ENCODE results near the gene BCKDHA.

BCKDHA gene

DNA sequence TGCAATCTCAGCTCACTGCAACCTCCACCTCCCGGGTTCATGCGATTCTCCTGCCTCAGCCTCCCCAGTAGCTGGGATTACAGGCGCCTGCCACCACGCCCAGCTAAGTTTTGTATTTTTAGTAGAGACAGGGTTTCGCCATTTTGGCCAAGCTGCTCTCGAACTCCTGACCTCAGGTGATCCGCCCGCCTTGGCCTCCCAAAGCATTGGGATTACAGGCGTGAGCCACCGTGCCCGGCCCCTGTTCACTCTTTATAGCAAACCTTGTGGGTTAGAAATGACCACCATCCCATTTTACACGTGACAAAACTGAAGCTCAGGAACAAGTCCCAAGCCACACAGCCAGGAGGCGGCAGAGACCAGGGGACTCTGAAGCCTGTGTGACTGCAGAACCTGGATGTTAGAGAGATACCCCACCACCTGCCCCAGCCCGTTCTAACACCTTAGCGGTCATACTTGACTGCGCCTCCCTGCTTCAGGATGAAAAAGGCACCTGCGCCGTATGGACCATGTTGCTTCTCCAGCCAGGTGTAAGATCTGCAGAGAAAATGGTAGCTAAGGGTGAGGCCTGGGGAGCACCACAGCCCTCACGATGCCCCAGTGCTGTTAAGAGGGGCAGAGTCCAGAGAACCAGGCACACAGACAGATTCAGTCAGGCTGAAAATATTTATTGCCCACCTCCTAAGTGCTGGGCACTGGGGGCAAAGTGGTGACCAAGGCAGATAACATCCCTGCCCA is 38.5 kb downstream of the BCKDHA start:
- DNase-seq (ENCODE audit: low read depth): no peak
- TF ChIP-seq POLR2A (IDR thresholded peaks at IDR 0.05; ENCODE audit: extremely low read depth, insufficient read length): no peak
- TF ChIP-seq, protein P1, sequence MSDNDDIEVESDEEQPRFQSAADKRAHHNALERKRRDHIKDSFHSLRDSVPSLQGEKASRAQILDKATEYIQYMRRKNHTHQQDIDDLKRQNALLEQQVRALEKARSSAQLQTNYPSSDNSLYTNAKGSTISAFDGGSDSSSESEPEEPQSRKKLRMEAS (IDR thresholded peaks at IDR 0.05; ENCODE audit: low read depth, low read length): no peak
- no peak for TF ChIP-seq MYC (IDR thresholded peaks at IDR 0.05; ENCODE audit: low read depth, low read length)
- TF ChIP-seq, protein P2, sequence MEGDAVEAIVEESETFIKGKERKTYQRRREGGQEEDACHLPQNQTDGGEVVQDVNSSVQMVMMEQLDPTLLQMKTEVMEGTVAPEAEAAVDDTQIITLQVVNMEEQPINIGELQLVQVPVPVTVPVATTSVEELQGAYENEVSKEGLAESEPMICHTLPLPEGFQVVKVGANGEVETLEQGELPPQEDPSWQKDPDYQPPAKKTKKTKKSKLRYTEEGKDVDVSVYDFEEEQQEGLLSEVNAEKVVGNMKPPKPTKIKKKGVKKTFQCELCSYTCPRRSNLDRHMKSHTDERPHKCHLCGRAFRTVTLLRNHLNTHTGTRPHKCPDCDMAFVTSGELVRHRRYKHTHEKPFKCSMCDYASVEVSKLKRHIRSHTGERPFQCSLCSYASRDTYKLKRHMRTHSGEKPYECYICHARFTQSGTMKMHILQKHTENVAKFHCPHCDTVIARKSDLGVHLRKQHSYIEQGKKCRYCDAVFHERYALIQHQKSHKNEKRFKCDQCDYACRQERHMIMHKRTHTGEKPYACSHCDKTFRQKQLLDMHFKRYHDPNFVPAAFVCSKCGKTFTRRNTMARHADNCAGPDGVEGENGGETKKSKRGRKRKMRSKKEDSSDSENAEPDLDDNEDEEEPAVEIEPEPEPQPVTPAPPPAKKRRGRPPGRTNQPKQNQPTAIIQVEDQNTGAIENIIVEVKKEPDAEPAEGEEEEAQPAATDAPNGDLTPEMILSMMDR (IDR thresholded peaks at IDR 0.05; ENCODE audit: low read depth, low read length): no peak
- no peak overlapping the region for H3K4me3 ChIP-seq (ENCODE audit: low read depth, low read length)

DNA sequence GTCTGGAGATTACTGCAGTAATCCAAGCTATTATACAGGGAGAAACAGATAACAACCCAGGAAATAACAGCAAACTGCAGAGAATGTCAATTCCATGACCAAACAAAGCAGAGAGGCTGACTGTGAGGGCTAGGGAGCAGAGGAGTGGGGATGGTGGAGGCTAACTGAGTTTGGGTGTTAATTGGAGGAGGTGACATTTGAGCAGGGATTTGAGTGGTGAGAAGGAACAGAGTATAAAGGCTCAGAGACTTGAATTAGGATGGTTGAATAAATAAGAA is 39.0 kb downstream of the BCKDHA start:
- DNase-seq (ENCODE audit: low read depth): no peak
- TF ChIP-seq POLR2A (IDR thresholded peaks at IDR 0.05; ENCODE audit: extremely low read depth, insufficient read length) (no peak), MYC (IDR thresholded peaks at IDR 0.05; ENCODE audit: low read depth, low read length) (no peak)
- TF ChIP-seq, protein P1 (IDR thresholded peaks at IDR 0.05; ENCODE audit: low read depth, low read length): no peak
- TF ChIP-seq, protein P2 (IDR thresholded peaks at IDR 0.05; ENCODE audit: low read depth, low read length): no peak
- H3K4me3 ChIP-seq (ENCODE audit: low read depth, low read length): no peak overlapping the region

DNA sequence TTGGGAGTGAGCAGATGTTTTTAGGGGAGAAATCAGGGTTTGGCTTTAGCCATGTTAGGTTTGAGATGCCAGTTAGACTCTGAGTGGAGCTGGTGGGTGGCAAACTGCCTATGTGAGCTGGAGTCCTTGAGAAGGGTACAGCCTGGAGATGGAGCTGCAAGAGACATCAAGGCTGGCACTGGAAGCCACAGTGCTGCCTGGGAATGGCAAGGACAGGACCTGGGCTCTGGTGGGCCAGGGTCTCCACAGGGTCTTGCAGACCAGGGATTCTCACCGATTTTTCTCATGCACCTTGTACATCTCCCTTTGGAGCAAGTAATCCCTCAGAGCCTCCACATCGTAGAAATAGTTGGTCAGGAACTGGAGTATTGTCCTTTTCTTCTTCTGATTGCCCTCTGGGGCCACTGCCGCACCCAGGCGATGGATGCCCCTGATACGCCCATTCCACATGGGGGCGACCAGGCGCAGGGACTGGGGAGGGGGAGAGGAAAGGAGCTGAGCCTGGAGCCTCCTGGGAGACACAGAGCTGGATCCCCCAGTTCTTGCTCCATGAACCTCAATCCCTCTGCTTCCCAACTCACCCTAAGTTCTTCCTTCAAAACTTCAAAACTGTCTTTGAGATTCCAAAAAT is 40.4 kb downstream of the BCKDHA start:
- no peak for DNase-seq (ENCODE audit: low read depth)
- TF ChIP-seq, protein P1 (IDR thresholded peaks at IDR 0.05; ENCODE audit: low read depth, low read length): no peak
- H3K4me3 ChIP-seq (ENCODE audit: low read depth, low read length): no peak overlapping the region

DNA sequence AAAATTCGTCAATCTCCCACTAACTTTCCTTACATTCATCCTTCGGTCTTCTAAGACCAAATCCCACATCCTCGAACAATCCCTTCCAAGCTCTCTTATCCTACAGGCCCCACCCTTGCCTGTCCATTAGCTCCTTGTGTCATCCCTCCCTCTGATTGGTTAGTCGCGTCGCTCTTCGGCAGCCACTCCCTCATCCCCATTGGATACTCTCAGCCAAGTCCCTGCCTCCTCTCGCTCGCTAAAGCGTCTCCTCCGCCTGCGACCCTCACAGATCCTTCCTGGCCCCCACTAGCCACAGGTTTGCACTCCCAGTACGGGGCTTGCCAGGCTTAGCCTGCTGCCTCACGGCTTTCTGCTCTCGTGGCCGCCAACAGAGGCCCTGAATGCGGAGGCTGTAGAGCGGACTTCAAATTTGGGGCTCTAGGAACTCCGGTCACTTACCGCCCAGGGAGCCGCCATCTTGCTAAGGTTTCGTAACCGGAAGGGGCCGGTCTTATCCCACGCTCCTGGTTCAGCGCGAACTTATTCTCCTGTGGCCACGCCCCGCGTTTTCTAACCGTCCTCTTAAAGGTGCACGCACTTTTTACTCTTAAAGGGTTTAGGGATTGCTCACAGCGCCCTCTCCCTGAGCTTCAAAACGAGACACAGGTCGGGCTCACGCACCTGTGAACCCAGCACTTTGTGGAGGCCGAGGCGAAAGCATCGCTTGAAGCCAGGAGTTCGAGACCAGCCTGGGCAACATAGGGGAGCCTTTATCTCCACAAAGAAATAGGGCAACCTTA is 42.0 kb downstream of the BCKDHA start, which contains the start of gene DMAC2:
Gene DMAC2, minus strand, starts transcription at position 472 of the 782 bp plus-strand sequence. Its CDS starts 13 bp downstream, at position 459.
- TF ChIP-seq, protein P1 (IDR thresholded peaks at IDR 0.05; ENCODE audit: low read depth, low read length): peak; percentile 31; the same call in 1 of the 2 replicates
- TF ChIP-seq, protein P2 (IDR thresholded peaks at IDR 0.05; ENCODE audit: low read depth, low read length): peak; percentile 37
- TF ChIP-seq MYC (IDR thresholded peaks at IDR 0.05; ENCODE audit: low read depth, low read length) (no peak), POLR2A (IDR thresholded peaks at IDR 0.05; ENCODE audit: extremely low read depth, insufficient read length) (peak; percentile 54)
- H3K4me3 ChIP-seq (ENCODE audit: low read depth, low read length): peak within 1 kb of the TSS; percentile 80
- peak; percentile 95 for DNase-seq (ENCODE audit: low read depth)

DNA sequence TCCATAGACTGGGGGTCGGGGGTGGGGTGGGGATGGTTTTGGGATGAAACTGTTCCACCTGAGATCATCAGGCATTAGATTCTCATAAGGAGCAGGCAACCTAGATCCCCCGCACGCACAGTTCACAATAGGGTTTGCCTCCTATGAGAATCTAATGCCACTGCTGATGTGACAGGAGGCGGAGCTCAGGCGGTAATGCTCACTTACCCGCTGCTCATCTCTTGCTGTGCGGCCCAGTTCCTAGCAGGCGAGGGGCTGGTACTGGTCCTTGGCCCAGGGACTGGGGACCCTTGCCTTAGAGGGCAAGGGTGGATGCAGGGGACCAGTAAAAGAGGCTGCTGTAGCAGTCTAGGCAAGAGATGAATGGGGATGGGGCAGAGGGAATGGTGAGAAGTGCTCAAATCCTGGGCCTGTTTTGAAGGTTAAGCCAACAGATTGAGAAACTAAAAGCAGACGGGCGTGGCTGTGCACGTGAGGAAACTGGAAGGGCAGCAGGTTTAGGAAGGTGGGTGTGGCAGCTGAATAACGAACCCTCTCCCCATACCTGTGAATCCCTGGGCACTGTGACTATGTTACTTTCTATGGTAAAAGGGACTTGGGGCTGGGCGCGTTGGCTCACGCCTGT is 43.8 kb downstream of the BCKDHA start:
- TF ChIP-seq, protein P2 (IDR thresholded peaks at IDR 0.05; ENCODE audit: low read depth, low read length): no peak
- TF ChIP-seq MYC (IDR thresholded peaks at IDR 0.05; ENCODE audit: low read depth, low read length) (no peak), POLR2A (IDR thresholded peaks at IDR 0.05; ENCODE audit: extremely low read depth, insufficient read length) (no peak)
- TF ChIP-seq, protein P1 (IDR thresholded peaks at IDR 0.05; ENCODE audit: low read depth, low read length): no peak
- DNase-seq (ENCODE audit: low read depth): no peak

More for the DNA sequence above, 43.8 kb downstream of the BCKDHA start:
- H3K4me3 ChIP-seq (ENCODE audit: low read depth, low read length): no peak overlapping the region
